Stimulated activated CD4-positive, alpha-beta T cell treated with anti-CD3 and anti-CD28 coated beads, TNF-alpha, amount 100 ng/mL, for 24 hours (primary cell): ENCODE measurements around the gene PRKAR1B.

Source experiments
- DNase-seq, 3 experiments: peaks; one replicate each; pipeline ENCODE4 v3.0.0-alpha.2; 2020; ENCODE audit warnings: low read depth in 3 of 3

The PRKAR1B gene

GRCh38 chr7:509426-510130 is 217.5 kb downstream of the PRKAR1B start:
- no peak for DNase-seq

DNA sequence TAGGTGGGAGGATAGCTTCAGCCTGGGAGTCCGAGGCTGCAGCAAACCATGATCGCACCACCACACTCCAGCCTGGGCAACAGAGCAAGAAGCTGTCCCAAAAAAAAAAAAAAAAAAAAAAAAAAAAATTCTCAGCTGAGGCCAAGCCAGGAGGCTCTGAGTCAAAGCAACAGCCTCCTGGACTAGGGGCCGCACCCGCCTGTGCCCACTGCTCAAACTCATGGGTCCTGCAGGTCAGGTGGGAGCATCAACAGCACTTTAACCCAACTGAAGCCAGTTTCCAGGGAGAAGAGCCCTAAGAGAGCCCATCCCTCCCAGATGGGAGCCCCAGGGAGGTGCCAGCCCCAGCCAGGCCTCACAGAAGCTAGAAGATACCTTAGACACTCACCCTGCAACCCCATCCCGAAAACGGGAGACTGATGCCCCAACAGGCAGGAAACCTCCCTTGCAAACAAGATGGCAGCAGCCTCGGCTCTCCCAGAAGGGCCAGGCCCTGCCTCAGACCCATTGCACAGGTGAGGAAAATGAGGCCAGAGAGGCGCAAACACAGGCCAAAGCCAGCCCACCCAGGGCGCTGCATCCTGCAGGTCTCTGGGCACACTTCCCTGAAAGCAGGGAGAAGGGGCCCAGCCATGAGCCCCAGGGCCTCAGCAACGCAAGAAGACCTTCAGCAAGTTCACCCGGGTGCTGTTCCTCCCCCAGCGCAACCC is 218.5 kb downstream of the PRKAR1B start:
- DNase-seq, result no peak

- DNase-seq, result no peak
These were observed 219.3 kb downstream of the PRKAR1B start for GRCh38 chr7:507623-508300.

DNA sequence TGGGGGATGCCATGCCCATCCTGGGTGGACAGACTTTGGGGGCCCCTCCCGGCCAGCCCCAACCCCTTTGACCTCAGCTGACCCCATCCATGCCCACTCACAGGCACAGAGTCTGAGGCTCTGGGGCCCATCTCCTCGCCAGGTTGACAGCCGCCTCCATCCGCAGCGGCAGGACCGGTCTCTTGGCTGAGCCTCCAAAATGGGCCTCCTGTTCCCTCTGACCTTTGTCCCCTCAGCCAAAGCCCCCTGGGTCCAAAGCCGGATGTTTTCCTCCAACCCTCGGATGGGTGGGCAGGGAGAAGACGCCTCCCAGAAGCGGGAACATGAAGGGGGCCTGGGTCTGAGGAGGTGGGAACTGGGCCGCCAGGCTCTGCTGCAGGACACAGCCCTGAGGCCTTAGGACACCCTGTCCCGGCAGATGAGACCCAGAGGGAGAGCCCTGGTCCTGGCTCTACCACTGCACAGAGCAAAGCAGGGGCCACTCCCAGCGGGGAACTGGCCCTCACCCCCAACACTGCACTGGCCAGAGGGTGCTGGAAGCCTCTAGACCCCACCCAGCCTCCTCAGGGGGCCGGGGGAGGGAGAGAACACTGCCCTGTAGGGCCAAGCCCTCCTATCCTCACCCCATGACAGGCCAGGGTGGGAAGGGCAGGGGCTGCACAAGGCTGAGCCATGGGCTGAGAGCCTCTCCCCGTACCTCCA is 220.0 kb downstream of the PRKAR1B start:
- DNase-seq, result no peak

DNA sequence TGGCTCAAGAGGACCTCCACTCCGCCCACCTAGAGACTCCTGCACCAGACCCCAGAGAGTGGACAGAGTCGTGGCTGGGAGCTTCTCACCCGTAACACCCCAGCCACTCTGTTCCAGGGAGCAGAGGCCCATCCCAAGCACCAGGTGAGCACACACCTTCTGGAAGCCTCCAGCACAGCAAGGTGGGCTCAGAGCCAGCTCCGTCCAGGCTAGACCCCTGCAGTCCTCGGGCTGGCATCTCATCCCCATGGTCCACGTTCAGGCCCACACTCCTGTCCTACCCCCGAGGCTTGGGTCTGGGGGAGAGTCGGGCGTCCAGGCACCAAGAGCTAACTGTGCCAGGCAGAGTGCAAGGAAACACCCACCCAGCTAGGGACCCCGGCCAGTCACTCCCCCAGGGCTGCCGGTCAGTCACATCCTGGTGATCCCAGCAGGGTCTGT is 220.7 kb downstream of the PRKAR1B start:
- no peak for DNase-seq

DNA sequence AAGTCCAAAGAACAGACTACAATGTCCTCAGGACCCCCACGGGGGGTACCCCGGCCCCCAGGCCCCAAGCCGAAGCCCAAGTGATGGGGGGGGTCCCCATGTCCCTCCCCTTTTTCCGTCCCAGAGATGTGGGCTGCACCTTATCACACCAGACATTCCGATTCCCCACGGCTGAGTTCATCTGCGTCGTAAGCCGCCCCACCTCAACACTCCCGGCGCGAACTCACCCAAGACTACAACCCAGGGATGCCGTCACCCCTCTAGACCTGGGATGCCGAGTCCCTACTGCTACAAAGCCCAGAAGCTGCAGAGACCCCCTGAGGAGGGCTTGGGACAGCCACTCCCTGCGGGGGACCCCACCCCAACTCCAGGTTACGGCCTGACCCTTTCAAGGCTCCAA is 221.9 kb downstream of the PRKAR1B start:
- DNase-seq, result no peak

DNA sequence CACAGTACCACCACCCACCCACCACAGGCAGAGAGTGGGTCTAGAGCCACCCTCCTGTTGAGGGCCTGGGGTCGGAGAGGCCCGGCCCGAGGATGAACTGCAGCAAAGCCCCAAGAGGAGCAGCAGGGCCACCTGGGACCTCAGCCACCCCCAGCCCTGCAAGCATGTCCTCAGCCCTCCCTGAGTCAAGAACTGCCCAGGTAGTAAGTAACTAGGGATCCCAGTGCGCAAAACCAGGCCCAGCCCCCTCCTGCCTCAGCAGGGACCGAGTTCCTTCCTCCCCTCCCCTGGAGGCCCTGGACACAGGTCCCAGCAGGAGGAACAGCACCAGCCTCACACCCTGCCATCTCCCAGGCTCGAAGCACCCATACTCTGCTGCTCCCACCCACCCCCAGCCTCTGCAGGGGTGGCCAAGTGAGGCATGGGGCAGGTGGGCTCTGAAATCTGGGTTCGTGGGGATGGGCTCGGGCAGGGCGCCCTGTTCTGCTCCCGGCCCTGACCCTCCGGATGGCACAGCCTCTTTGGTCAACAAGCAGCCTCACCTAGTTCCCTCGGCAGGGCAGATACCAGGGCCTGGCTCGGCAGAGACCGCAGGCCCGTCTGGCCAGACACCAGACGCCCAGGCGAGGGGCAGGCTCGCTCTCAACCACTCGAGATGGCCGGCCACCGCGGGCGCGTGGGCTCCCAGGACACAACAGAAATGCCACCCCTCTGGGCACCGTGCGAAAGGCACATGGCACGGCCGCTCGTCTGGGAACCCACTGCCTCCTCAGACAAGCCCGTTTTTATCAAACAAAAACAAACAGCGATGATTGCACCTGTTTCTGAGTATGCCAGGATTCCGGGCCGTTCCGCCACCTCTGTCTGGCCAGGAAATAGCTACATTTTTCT is 222.6 kb downstream of the PRKAR1B start:
- no peak for DNase-seq

DNA sequence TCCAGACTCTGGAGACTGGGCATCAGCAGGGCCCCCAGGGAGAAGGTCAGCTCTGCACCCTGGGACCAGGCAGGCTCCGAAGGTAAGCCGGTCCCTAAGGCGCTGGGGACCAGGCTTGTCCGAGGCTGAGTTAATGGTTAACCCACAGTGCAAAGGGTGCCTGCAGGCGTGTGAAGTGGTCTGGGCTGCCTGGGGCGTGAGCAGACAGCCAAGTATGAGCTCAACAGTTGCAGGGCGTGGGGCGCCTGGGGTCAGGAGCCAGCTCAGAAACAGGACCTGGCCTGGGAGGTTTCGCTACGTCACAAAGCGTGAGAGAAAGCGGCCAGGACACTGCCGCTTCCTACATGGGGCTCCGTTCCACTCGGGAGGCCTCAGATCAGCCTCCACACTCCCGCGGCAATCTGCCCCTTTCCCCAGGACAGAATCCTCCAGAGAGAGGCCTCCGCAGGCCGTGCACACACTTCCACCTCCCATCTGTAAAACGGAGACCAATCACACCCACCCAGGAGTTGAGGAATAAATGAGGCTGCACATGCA is 223.4 kb downstream of the PRKAR1B start:
- no peak for DNase-seq

DNA sequence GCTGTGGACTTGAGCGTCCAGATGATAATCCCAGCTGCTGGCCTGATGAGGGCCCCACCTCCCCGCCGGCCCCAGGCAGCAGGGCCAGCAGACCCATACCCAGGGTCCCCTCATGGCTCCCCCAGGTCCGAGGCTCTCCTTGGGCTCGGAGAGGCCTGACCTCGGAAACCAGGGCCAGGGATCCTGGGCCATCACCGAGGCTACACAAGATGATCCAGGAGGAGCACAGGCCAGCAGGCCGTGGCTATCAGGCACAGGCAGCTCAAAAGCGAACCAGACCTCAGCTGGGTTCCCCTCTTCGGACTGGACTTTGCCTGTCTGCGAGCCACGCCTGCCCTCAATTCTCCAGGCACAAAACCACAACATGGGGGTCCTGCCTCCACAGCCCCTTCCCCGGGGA is 224.8 kb downstream of the PRKAR1B start:
- no peak for DNase-seq

- no peak for DNase-seq
These were observed 225.6 kb downstream of the PRKAR1B start for GRCh38 chr7:501526-501925.

DNA sequence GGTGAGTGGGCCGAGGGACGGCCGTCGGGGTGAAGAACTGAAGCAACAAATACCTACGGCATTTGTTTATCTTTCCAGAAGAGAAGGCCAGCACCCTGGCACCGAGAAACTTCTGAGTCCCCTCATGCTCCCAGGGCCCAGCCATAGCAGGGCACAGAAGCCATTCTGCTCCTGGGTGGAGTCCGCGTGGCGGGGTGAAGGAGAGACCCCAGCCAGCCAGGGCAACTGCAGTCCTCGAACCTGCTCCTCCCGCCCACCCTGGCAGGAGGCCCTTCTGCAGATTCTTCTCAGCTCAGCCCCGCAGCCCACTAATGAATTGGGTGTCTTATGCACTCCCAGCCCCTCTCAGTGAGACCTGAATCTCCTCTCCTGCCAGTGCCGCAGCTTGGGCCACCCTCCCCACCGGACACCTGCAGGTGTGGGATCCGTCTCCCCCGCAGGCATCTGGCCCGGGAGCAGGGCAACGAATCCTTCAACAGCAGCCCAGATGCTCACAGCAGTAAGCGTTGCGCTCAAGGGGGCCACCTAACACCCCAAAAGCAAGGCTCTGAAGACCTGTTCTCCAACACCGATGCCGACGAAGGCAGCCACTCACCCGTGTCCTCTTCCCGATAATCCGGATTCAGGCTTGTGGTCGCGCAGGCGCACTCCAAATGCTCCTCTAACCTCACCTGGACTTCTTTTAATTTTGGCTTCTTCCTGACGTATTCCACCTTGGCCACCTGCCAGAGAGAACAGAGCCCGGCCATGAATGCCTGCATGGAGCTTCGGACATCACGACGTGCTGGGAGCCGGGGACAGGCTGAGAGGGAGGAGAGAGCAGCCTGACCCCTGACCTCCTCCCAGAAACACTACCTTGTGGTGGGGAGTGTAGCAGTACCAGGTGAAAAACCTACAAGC is 226.3 kb downstream of the PRKAR1B start:
- no peak for DNase-seq

DNA sequence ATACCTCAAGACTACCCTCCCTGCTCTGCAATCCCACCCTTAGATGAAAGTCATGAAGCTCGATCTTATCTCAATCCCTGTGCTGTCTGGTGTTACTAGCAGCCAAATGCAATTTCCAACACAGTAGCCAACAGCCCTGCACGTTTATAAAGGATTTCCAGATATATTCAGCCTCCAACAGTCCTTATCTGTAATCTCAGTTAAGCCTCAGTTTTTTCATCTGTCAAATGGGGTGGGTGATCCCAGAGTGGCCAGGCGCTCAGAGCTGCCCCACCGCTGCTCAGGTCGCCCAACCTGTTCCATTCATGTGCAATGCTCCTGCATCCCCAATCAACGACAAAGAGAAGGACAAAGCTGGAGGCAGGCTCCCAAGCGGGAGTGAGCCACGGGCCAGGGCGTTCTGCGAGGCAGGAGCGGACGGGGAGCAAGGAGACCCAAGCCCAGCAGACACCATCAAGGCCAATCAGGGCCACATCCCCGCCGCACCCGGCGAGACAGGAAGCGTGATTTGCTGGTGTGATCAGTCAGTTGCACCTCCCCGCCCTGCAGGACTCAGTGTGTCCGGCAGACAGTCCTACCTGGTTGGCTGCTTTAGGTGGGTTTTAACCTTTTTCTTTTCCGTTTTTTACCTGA is 227.1 kb downstream of the PRKAR1B start:
- DNase-seq, result no peak
